Measurements from ENCODE around the gene CDK16.

CDK16 gene

GRCh38 chrX:47222751-47223350, 4.4 kb downstream of the CDK16 start:
- Histone ChIP-seq H3K4me3 (ENCODE audit: low read depth, low read length) (no peak overlapping the region), H3K27me3 (ENCODE audit: control insufficient read depth, insufficient read depth, low read length) (no peaks in the 10 kb centered on the region), H3K36me3 (ENCODE audit: control insufficient read depth, insufficient read depth, low read length) (peaks cover 69% of the 10 kb centered on the region), H3K9ac (ENCODE audit: low read depth, low read length) (no peak overlapping the region), H3K4me1 (ENCODE audit: control insufficient read depth, insufficient read depth, low read length) (peaks cover 12% of the 10 kb centered on the region), H3K9me3 (ENCODE audit: control insufficient read depth, insufficient read depth, low read length) (no peaks in the 10 kb centered on the region), H3K27ac (ENCODE audit: low read depth, low read length) (no peak overlapping the region)

- peaks cover 77% of the 10 kb centered on the region for H3K36me3 ChIP-seq (ENCODE audit: control insufficient read depth, insufficient read depth, low read length)
- H3K4me3 ChIP-seq (ENCODE audit: low read depth, low read length) = no peak overlapping the region
- H3K9me3 ChIP-seq (ENCODE audit: control insufficient read depth, insufficient read depth, low read length) = no peaks in the 10 kb centered on the region
- H3K4me1 ChIP-seq (ENCODE audit: control insufficient read depth, insufficient read depth, low read length) = peaks cover 12% of the 10 kb centered on the region
- no peak overlapping the region for H3K27ac ChIP-seq (ENCODE audit: low read depth, low read length)
- no peaks in the 10 kb centered on the region for H3K27me3 ChIP-seq (ENCODE audit: control insufficient read depth, insufficient read depth, low read length)
- H3K9ac ChIP-seq (ENCODE audit: low read depth, low read length) = no peak overlapping the region
These were observed 5.2 kb downstream of the CDK16 start for GRCh38 chrX:47223476-47224250.

GRCh38 chrX:47224266-47224895, 5.9 kb downstream of the CDK16 start:
- no peaks in the 10 kb centered on the region for H3K27me3 ChIP-seq (ENCODE audit: control insufficient read depth, insufficient read depth, low read length)
- no peak overlapping the region for H3K9ac ChIP-seq (ENCODE audit: low read depth, low read length)
- no peak overlapping the region for H3K4me3 ChIP-seq (ENCODE audit: low read depth, low read length)
- H3K27ac ChIP-seq (ENCODE audit: low read depth, low read length) = no peak overlapping the region
- H3K9me3 ChIP-seq (ENCODE audit: control insufficient read depth, insufficient read depth, low read length) = no peaks in the 10 kb centered on the region
- peaks cover 84% of the 10 kb centered on the region for H3K36me3 ChIP-seq (ENCODE audit: control insufficient read depth, insufficient read depth, low read length)
- H3K4me1 ChIP-seq (ENCODE audit: control insufficient read depth, insufficient read depth, low read length) = peaks cover 12% of the 10 kb centered on the region

GRCh38 chrX:47224896-47225290, 6.4 kb downstream of the CDK16 start:
- no peaks in the 10 kb centered on the region for H3K27me3 ChIP-seq (ENCODE audit: control insufficient read depth, insufficient read depth, low read length)
- no peak overlapping the region for H3K4me3 ChIP-seq (ENCODE audit: low read depth, low read length)
- peaks cover 8% of the 10 kb centered on the region for H3K4me1 ChIP-seq (ENCODE audit: control insufficient read depth, insufficient read depth, low read length)
- H3K9me3 ChIP-seq (ENCODE audit: control insufficient read depth, insufficient read depth, low read length) = no peaks in the 10 kb centered on the region
- H3K9ac ChIP-seq (ENCODE audit: low read depth, low read length) = no peak overlapping the region
- no peak overlapping the region for H3K27ac ChIP-seq (ENCODE audit: low read depth, low read length)
- peaks cover 86% of the 10 kb centered on the region for H3K36me3 ChIP-seq (ENCODE audit: control insufficient read depth, insufficient read depth, low read length)

GRCh38 chrX:47226071-47226470, 7.6 kb downstream of the CDK16 start:
- no peak overlapping the region for H3K4me3 ChIP-seq (ENCODE audit: low read depth, low read length)
- no peak overlapping the region for H3K9ac ChIP-seq (ENCODE audit: low read depth, low read length)
- peaks cover 79% of the 10 kb centered on the region for H3K36me3 ChIP-seq (ENCODE audit: control insufficient read depth, insufficient read depth, low read length)
- no peaks in the 10 kb centered on the region for H3K27me3 ChIP-seq (ENCODE audit: control insufficient read depth, insufficient read depth, low read length)
- H3K27ac ChIP-seq (ENCODE audit: low read depth, low read length) = no peak overlapping the region
- H3K4me1 ChIP-seq (ENCODE audit: control insufficient read depth, insufficient read depth, low read length) = no peaks in the 10 kb centered on the region
- no peaks in the 10 kb centered on the region for H3K9me3 ChIP-seq (ENCODE audit: control insufficient read depth, insufficient read depth, low read length)

- H3K36me3 ChIP-seq (ENCODE audit: control insufficient read depth, insufficient read depth, low read length) = peaks cover 74% of the 10 kb centered on the region
- no peaks in the 10 kb centered on the region for H3K4me1 ChIP-seq (ENCODE audit: control insufficient read depth, insufficient read depth, low read length)
- H3K27me3 ChIP-seq (ENCODE audit: control insufficient read depth, insufficient read depth, low read length) = no peaks in the 10 kb centered on the region; the same call in 1 of the 2 replicates
- H3K4me3 ChIP-seq (ENCODE audit: low read depth, low read length) = no peak overlapping the region
- H3K27ac ChIP-seq (ENCODE audit: low read depth, low read length) = no peak overlapping the region
- H3K9me3 ChIP-seq (ENCODE audit: control insufficient read depth, insufficient read depth, low read length) = no peaks in the 10 kb centered on the region
- H3K9ac ChIP-seq (ENCODE audit: low read depth, low read length) = no peak overlapping the region
These were observed 8.3 kb downstream of the CDK16 start for GRCh38 chrX:47226531-47227333.

- Histone ChIP-seq H3K27me3 (ENCODE audit: control insufficient read depth, insufficient read depth, low read length) (no peaks in the 10 kb centered on the region; the same call in 1 of the 2 replicates), H3K9ac (ENCODE audit: low read depth, low read length) (no peak overlapping the region), H3K4me1 (ENCODE audit: control insufficient read depth, insufficient read depth, low read length) (no peaks in the 10 kb centered on the region; the same call in 1 of the 2 replicates), H3K27ac (ENCODE audit: low read depth, low read length) (no peak overlapping the region), H3K4me3 (ENCODE audit: low read depth, low read length) (no peak overlapping the region), H3K9me3 (ENCODE audit: control insufficient read depth, insufficient read depth, low read length) (no peaks in the 10 kb centered on the region), H3K36me3 (ENCODE audit: control insufficient read depth, insufficient read depth, low read length) (peaks cover 69% of the 10 kb centered on the region)
These were observed 8.8 kb downstream of the CDK16 start for GRCh38 chrX:47227334-47227583.

GRCh38 chrX:47228550-47229270, 10.2 kb downstream of the CDK16 start:
- Histone ChIP-seq H3K4me3 (ENCODE audit: low read depth, low read length) (no peak overlapping the region), H3K9me3 (ENCODE audit: control insufficient read depth, insufficient read depth, low read length) (no peaks in the 10 kb centered on the region), H3K27me3 (ENCODE audit: control insufficient read depth, insufficient read depth, low read length) (no peaks in the 10 kb centered on the region; the same call in 1 of the 2 replicates), H3K36me3 (ENCODE audit: control insufficient read depth, insufficient read depth, low read length) (peaks cover 59% of the 10 kb centered on the region), H3K27ac (ENCODE audit: low read depth, low read length) (no peak overlapping the region), H3K4me1 (ENCODE audit: control insufficient read depth, insufficient read depth, low read length) (no peaks in the 10 kb centered on the region; the same call in 1 of the 2 replicates), H3K9ac (ENCODE audit: low read depth, low read length) (no peak overlapping the region)

GRCh38 chrX:47229427-47229826, 10.9 kb downstream of the CDK16 start:
- Histone ChIP-seq H3K27ac (ENCODE audit: low read depth, low read length) (no peak overlapping the region), H3K4me1 (ENCODE audit: control insufficient read depth, insufficient read depth, low read length) (peaks cover 3% of the 10 kb centered on the region; the same call in 1 of the 2 replicates), H3K27me3 (ENCODE audit: control insufficient read depth, insufficient read depth, low read length) (no peaks in the 10 kb centered on the region; the same call in 1 of the 2 replicates), H3K4me3 (ENCODE audit: low read depth, low read length) (no peak overlapping the region), H3K9me3 (ENCODE audit: control insufficient read depth, insufficient read depth, low read length) (no peaks in the 10 kb centered on the region), H3K9ac (ENCODE audit: low read depth, low read length) (no peak overlapping the region), H3K36me3 (ENCODE audit: control insufficient read depth, insufficient read depth, low read length) (peaks cover 51% of the 10 kb centered on the region)

GRCh38 chrX:47230136-47230868, 11.8 kb downstream of the CDK16 start:
- no peaks in the 10 kb centered on the region for H3K9me3 ChIP-seq (ENCODE audit: control insufficient read depth, insufficient read depth, low read length)
- H3K9ac ChIP-seq (ENCODE audit: low read depth, low read length) = no peak overlapping the region
- peaks cover 6% of the 10 kb centered on the region; the same call in 1 of the 2 replicates for H3K4me1 ChIP-seq (ENCODE audit: control insufficient read depth, insufficient read depth, low read length)
- H3K4me3 ChIP-seq (ENCODE audit: low read depth, low read length) = no peak overlapping the region
- H3K27ac ChIP-seq (ENCODE audit: low read depth, low read length) = no peak overlapping the region
- no peaks in the 10 kb centered on the region; the same call in 1 of the 2 replicates for H3K27me3 ChIP-seq (ENCODE audit: control insufficient read depth, insufficient read depth, low read length)
- peaks cover 46% of the 10 kb centered on the region for H3K36me3 ChIP-seq (ENCODE audit: control insufficient read depth, insufficient read depth, low read length)
